Amniotic stem cell (primary cell): Measurements from ENCODE around the gene ESPN.
"Not testable (repeated sequence)": the region's sequence is repeated elsewhere in the genome, so short reads cannot be mapped to it uniquely, and the experiment has no call there.

Experiments
- DNase-seq: peaks from one replicate; lab custom pipeline; 2025; lab: John Stamatoyannopoulos, UW

ESPN gene, protein sequence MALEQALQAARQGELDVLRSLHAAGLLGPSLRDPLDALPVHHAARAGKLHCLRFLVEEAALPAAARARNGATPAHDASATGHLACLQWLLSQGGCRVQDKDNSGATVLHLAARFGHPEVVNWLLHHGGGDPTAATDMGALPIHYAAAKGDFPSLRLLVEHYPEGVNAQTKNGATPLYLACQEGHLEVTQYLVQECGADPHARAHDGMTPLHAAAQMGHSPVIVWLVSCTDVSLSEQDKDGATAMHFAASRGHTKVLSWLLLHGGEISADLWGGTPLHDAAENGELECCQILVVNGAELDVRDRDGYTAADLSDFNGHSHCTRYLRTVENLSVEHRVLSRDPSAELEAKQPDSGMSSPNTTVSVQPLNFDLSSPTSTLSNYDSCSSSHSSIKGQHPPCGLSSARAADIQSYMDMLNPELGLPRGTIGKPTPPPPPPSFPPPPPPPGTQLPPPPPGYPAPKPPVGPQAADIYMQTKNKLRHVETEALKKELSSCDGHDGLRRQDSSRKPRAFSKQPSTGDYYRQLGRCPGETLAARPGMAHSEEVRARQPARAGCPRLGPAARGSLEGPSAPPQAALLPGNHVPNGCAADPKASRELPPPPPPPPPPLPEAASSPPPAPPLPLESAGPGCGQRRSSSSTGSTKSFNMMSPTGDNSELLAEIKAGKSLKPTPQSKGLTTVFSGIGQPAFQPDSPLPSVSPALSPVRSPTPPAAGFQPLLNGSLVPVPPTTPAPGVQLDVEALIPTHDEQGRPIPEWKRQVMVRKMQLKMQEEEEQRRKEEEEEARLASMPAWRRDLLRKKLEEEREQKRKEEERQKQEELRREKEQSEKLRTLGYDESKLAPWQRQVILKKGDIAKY

GRCh38 chr1:6424619-6425593, at the start of gene ESPN:
Gene ESPN (plus strand): TSS chr1:6424776. CDS start chr1:6424956, 180 bp downstream.
- no peak for DNase-seq

GRCh38 chr1:6378096-6378746, 46.4 kb upstream of the ESPN start:
- DNase-seq = no peak

- DNase-seq = no peak
Measured at GRCh38 chr1:6380037-6380436, 44.5 kb upstream of the ESPN start.

- DNase-seq = no peak
Measured at GRCh38 chr1:6384135-6384534, 40.4 kb upstream of the ESPN start.

DNA sequence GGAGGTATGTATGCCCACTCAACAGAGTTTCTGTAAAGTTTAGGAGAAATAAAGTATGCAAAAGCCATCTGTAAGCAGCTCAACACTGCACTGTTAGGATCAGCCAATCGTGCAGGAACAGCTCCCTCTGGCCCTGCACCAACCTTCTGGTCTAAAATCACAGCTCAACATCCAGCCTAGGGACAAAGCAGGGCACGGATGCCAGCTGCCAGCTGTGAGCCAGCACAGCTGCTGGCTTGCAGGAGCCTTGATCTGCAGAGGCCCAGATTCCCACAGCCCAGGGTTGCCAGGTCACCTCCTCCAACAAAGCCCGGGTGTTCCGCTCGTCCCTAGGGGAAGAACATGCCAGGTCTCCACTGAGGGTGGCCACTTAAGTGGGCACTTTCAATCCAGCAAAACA, 39.6 kb upstream of the ESPN start:
- DNase-seq = no peak

DNA sequence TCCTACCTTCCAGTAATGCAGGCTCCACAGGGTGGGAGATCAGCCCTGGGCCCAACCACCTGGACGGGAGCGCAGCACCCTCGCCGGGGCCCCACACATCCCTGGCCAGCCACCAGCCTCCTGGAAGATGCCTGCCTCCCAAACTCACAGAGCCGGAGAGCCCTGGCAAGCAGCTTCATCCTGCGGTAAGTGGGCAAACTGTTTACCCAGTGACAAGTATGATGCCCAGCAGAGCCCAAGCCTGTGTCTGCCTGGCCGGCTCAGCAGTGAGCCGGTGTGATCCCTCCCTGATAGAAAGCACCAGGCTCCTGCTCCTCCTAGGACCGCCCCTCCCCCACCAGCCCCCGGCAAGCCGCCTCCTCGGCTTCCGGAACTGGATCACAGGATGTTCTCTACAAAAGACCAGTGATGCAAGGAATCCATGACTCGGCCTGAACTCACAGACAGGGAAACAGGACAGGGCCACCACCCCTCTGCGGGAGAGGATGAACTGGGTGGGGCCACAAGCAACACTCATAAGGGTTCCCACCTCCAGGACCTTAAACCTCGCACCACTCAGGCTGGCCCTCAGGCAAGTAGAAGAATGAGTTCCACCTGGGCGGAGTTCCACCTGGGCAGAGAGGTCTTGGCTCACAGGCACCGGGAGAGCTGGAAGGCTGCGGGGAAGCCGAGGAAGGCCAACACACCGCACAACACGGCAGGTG, 38.9 kb upstream of the ESPN start:
- no peak for DNase-seq

DNA sequence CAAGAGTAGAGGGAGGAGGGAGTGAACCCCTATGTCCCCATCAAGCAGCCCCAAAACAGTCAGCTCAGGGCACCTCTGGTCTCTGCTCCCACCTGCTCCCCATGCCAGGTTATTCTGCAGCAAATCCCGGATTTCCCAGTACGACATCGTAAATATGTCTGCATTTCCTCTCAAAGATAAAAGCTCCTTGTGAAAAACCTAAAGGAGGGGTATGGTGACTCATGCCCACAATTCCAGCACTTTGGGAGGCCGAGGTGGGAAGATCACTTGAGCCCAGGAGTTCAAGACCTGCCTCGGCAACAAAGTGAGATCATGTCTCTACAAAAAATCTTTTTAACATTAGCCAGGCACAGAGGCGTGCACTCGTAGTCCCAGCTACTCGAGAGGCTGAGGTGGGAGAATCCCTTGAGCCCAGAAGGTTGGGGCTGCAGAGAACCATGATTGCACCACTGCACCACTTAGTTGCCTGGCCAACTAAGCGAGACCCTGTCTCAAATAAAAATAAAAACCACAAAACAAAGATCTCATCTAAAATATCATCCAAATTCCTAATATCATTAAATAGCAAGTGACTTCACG, 38.1 kb upstream of the ESPN start:
- DNase-seq = no peak

DNA sequence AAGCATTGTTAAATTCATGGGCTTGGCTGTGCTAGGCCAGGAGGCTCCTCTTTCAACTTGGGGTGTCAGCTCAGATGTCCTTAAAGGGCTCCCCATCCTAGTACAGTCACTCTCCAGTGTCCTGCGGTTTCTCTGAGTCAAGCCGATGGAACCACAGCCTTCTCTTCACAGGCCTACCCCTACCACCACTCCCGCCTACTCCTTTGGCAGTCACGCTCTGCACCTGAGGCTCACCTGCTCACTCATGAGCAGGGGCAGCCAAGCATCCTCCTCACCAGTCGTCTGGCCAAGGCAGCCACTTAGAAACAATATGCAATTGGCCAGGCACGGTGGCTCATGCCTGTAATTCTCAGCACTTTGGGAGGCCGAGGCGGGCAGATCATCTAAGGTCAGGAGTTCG, 34.6 kb upstream of the ESPN start:
- no peak for DNase-seq

GRCh38 chr1:6391951-6392808, 32.4 kb upstream of the ESPN start:
- no peak for DNase-seq

DNA sequence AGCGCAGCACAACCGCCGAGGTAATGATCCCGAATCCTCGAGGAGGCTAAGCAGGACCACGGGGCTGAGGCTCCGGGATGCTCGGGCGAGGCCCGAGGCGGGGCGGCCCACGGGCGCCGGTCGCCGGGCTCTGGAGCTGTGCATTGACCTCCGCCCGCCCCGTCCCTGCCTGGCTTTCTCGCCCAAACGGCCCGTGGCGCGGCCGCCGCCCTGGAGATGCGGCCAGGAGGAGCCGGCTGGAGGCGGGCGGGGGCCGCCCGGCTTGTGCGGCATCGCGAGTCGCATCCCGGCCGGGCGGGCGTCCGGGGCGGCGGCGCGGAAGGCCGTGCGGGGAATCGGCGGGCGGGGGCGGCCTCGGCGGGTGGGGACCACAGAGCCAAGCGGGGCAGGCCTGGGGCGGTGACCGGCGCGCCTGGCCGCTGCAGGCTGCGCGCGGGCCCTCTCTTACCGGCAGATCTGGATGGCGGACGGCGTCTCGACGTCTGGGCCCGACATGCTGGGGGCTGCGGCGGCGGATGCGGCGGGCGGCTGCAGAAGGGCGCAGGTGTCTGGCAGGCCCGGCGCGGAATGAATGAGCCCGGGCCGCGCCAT, 31.7 kb upstream of the ESPN start:
- no peak for DNase-seq

- DNase-seq = peak; percentile 76
Measured at GRCh38 chr1:6393400-6394187, 31.0 kb upstream of the ESPN start, which contains the start of gene ACOT7. Gene ACOT7 (minus strand): TSS chr1:6393767. CDS start chr1:6393399, 368 bp downstream.

GRCh38 chr1:6395130-6395529, 29.4 kb upstream of the ESPN start:
- DNase-seq = not testable (repeated sequence)

DNA sequence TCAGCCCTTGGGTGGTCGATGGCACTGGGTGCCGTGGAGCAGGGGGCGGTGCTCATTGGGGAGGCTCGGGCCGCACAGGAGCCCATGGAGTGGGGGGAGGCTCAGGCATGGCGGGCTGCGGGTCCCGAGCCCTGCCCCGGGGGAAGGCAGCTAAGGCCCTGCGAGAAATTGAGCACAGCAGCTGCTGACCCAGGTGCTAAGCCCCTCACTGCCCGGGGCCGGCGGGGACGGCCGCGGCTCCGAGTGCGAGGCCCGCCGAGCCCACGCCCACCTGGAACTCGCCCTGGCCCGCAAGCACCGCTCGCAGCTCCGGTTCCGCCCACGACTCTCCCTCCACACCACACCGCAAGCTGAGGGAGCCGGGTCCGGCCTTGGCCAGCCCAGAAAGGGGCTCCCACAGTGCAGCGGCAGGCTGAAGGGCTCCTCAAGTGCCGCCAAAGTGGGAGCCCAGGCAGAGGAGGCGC, 28.8 kb upstream of the ESPN start:
- DNase-seq = not testable (repeated sequence)

- DNase-seq = no peak
Measured at GRCh38 chr1:6396998-6397397, 27.6 kb upstream of the ESPN start.

GRCh38 chr1:6397844-6398441, 26.6 kb upstream of the ESPN start:
- DNase-seq = no peak

- DNase-seq = no peak
Measured at GRCh38 chr1:6399294-6399693, 25.3 kb upstream of the ESPN start.

DNA sequence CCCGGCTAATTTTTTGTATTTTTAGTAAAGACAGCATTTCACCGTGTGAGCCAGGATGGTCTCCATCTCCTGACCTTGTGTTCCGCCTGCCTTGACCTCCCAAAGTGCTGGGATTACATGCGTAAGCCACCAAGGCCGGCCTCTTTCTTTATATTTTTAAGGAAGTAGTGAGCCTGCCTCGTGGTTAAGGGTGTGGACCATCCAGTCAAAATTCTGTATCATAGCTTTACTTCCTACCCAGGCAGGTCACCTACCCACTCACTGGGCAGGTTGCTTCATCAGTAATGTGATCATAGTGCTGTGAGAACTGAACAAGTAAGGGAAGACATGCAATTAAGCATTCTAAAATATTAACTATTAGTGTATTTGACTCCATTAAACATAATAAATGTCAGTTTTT, 22.9 kb upstream of the ESPN start:
- DNase-seq = no peak

GRCh38 chr1:6408023-6408422, 16.6 kb upstream of the ESPN start:
- no peak for DNase-seq
